HG02571 (cell line): ENCODE measurements around the gene TSNAXIP1.

Experiments used
- ATAC-seq: cut with Tn5 transposase; IDR thresholded peaks from one replicate; pipeline ENCODE4 v1.9.1; 2021; ENCODE audit warnings: mild to moderate bottlenecking, moderate library complexity; ENCODE audit not compliant: unreplicated experiment

The TSNAXIP1 gene

GRCh38 chr16:67806428-67807147 is at the start of gene TSNAXIP1, which contains the start of gene RANBP10:
Gene TSNAXIP1, plus strand, starts transcription at chr16:67806889. Its CDS starts 261 bp downstream, at chr16:67807150.
Gene RANBP10, minus strand, starts transcription at chr16:67806560. Its CDS starts 24 bp downstream, at chr16:67806536.
- peak; percentile 92 for ATAC-seq

- ATAC-seq: no peak
Measured at GRCh38 chr16:67758006-67758405, 48.7 kb upstream of the TSNAXIP1 start.

- no peak for ATAC-seq
Measured at GRCh38 chr16:67758966-67759365, 47.7 kb upstream of the TSNAXIP1 start.

- ATAC-seq: no peak
Measured at GRCh38 chr16:67760206-67760955, 46.3 kb upstream of the TSNAXIP1 start.

- ATAC-seq: no peak
Measured at GRCh38 chr16:67760956-67761230, 45.8 kb upstream of the TSNAXIP1 start.

- ATAC-seq: no peak
Measured at GRCh38 chr16:67761924-67762323, 44.8 kb upstream of the TSNAXIP1 start.

- ATAC-seq: no peak
Measured at GRCh38 chr16:67762385-67762784, 44.3 kb upstream of the TSNAXIP1 start.

GRCh38 chr16:67763066-67763465 is 43.6 kb upstream of the TSNAXIP1 start:
- no peak for ATAC-seq

- ATAC-seq: no peak
Measured at GRCh38 chr16:67764158-67764667, 42.5 kb upstream of the TSNAXIP1 start.

GRCh38 chr16:67766291-67766690 is 40.4 kb upstream of the TSNAXIP1 start:
- no peak for ATAC-seq

- no peak for ATAC-seq
Measured at GRCh38 chr16:67767953-67768352, 38.7 kb upstream of the TSNAXIP1 start.

- ATAC-seq: no peak
Measured at GRCh38 chr16:67770346-67770991, 36.2 kb upstream of the TSNAXIP1 start.

GRCh38 chr16:67773099-67773498 is 33.6 kb upstream of the TSNAXIP1 start:
- ATAC-seq: no peak

GRCh38 chr16:67773569-67774456 is 32.9 kb upstream of the TSNAXIP1 start:
- ATAC-seq: no peak

- no peak for ATAC-seq
Measured at GRCh38 chr16:67774457-67774853, 32.2 kb upstream of the TSNAXIP1 start.

- no peak for ATAC-seq
Measured at GRCh38 chr16:67775273-67775672, 31.4 kb upstream of the TSNAXIP1 start.

- ATAC-seq: no peak
Measured at GRCh38 chr16:67779256-67780014, 27.3 kb upstream of the TSNAXIP1 start.

- ATAC-seq: no peak
Measured at GRCh38 chr16:67780847-67781564, 25.7 kb upstream of the TSNAXIP1 start.

GRCh38 chr16:67781565-67781921 is 25.1 kb upstream of the TSNAXIP1 start:
- ATAC-seq: no peak
